Measurements from ENCODE around the gene ADGRG6. TPM values are rescaled to one million over a fixed set of nuclear protein-coding genes. Genes with fewer than 3 reads are reported as not detected.

ADGRG6 gene
- total and polyA plus RNA-seq, 9 of the 15 experiments (the other 6 are each of a cell fraction or from before 2014, with no cell fraction given) = under 0.01 to 0.11 (median 0.05) TPM; not detected in 5

GRCh38 chr6:142429195-142429594 lies 127.4 kb downstream of the ADGRG6 start:
- Histone ChIP-seq H3K36me3 (ENCODE audit: control insufficient read depth, insufficient read depth, low read length) (no peaks in the 10 kb centered on the region), H2AFZ (ENCODE audit: low read depth, low read length) (no peak overlapping the region), H3K9me1 (ENCODE audit: control insufficient read depth, insufficient read depth, low read length) (no peaks in the 10 kb centered on the region), H3K27me3 (ENCODE audit: control insufficient read depth in 2 of 2, insufficient read depth in 2 of 2, low read length in 2 of 2) (no peaks in the 10 kb centered on the region), H3K9ac (ENCODE audit: insufficient read depth in 1 of 2, low read depth in 2 of 2, low read length in 2 of 2) (no peak overlapping the region), H4K20me1 (replicated peaks; ENCODE audit: control insufficient read depth, insufficient read depth, low read length) (no peaks in the 10 kb centered on the region), H3K27ac (ENCODE audit: extremely low read depth, low read depth, low read length) (no peak overlapping the region), H3K4me3 (no peak overlapping the region), H3K4me1 (replicated peaks in 1 of 2; ENCODE audit: control insufficient read depth in 2 of 2, insufficient read depth in 2 of 2, low read length in 2 of 2) (no peaks in the 10 kb centered on the region), H3K4me2 (ENCODE audit: insufficient read depth, low read length) (no peak overlapping the region), H3K79me2 (ENCODE audit: control insufficient read depth, insufficient read depth, low read length) (no peaks in the 10 kb centered on the region), H3K9me3 (replicated peaks; ENCODE audit: control insufficient read depth, insufficient read depth, low read depth, low read length) (no peaks in the 10 kb centered on the region)
- FAIRE-seq (no peak), ATAC-seq (no peak), DNase-seq (ENCODE audit: extremely low read depth in 1 of 4, low spot score in 3 of 4) (no peak)
- intact Hi-C loops (cut with micrococcal nuclease) = no loop called here
- ChIA-PET POLR2A (no interaction called here), CTCF (ENCODE audit: low intra/inter-chr PET ratio) (no interaction called here)
- in situ Hi-C loops (cut with MboI) = no loop called here
- TF ChIP-seq IRF9 (tag; IDR thresholded peaks at IDR 0.05) (no peak), ZNF518B (CRISPR knock-in tag; IDR thresholded peaks at IDR 0.05) (no peak), PPARD (CRISPR knock-in tag; IDR thresholded peaks at IDR 0.05) (no peak), SNIP1 (IDR thresholded peaks at IDR 0.05; ENCODE audit: low read depth) (no peak), BCL6 (CRISPR knock-in tag; IDR thresholded peaks at IDR 0.05) (no peak), HINFP (tag; conservative IDR thresholded peaks at IDR 0.05; ENCODE audit: low read depth) (no peak), ID3 (CRISPR knock-in tag; IDR thresholded peaks at IDR 0.05) (no peak), ID3 (tag; IDR thresholded peaks at IDR 0.05) (no peak), ZC3H8 (IDR thresholded peaks at IDR 0.05) (no peak)
- no TSS peak for BruUV-seq (replicated peaks)
